Adrenal gland (tissue), 12 donors: ENCODE measurements around the gene IYD. TPM values are rescaled to one million over a fixed set of nuclear protein-coding genes. Genes with fewer than 3 reads are reported as not detected.

ENCODE experiments used
- DNase-seq, 7 donors: peaks; one replicate each; pipeline ENCODE4 v3.0.0-alpha.2; 2019 to 2020
- H3K27ac ChIP-seq, 5 donors: fragments of 200-600 bp; sonication (generic) in 4 of 5; 1 replicate in 3 of 5; 2 replicates in 2 of 5; pipeline versions ENCODE4 v1.5.1 to v1.8.0; 2016 to 2020; ENCODE audit warnings: mild to moderate bottlenecking in 1 of 5
- H3K27me3 ChIP-seq: fragments of 200-600 bp; 2 replicates; pipeline ENCODE4 v1.8.0; 2021
- H3K36me3 ChIP-seq, 2 donors: fragments of 200-600 bp; replicated peaks in 1 of 2; 1 replicate in 1 of 2; 2 replicates in 1 of 2; pipeline versions ENCODE4 v1.5.1 to v1.8.0; 2018 to 2022
- H3K4me1 ChIP-seq, 2 donors: fragments of 200-600 bp; replicated peaks in 1 of 2; 1 replicate in 1 of 2; 2 replicates in 1 of 2; pipeline versions ENCODE4 v1.5.1 to v1.8.0; 2018 to 2021
- H3K4me3 ChIP-seq, 4 donors: fragments of 200-600 bp; sonication (generic) in 3 of 4; one replicate each; pipeline ENCODE4 v1.5.1; 2016 to 2018
- H3K9me3 ChIP-seq, 3 donors: fragments of 200-600 bp; sonication (generic) in 1 of 3; replicated peaks in 1 of 3; 1 replicate in 2 of 3; 2 replicates in 1 of 3; pipeline versions ENCODE4 v1.5.1 to v1.8.0; 2016 to 2021
- CTCF ChIP-seq, 6 experiments: fragments of 450-650 bp in 4 of 6; fragments of 200-600 bp in 2 of 6; sonication (generic) in 1 of 6; IDR thresholded peaks; 1 replicate in 5 of 6; 2 replicates in 1 of 6; pipeline versions ENCODE4 v1.5.1 to v1.8.0; 2016 to 2021; ENCODE audit warnings: antibody characterized with exemption in 6 of 6, mild to moderate bottlenecking in 2 of 6, moderate library complexity in 1 of 6
- POLR2A ChIP-seq, 2 donors: fragments of 450-650 bp; IDR thresholded peaks; one replicate each; pipeline ENCODE4 v1.6.1; 2017; ENCODE audit warnings: antibody characterized with exemption in 2 of 2, mild to moderate bottlenecking in 2 of 2, moderate library complexity in 1 of 2
- WGBS, 4 donors: extraction: QIAGEN DNeasy Blood & Tissue Kit in 2 of 4; methylation state at CpG; one replicate each; pipeline versions ENCODE4 v1.1.5 to v1.1.7; 2013 to 2017; 5-methylcytosine and 5-hydroxymethylcytosine counted together
- intact Hi-C, 2 donors: fragments of 100-400 bp; cut with DNase I; formaldehyde crosslinking; loops; one replicate each; pipeline versions ENCODE4 v1.14.1 to v1.15.0; 2022 to 2023
- polyA plus RNA-seq, 3 donors: library from polyadenylated mRNA; stranded (reverse); fragments of 200-250 nt in 2 of 3; fragments of 350-450 nt in 1 of 3; fragmentation: Illumina TruSeq in 1 of 3; extraction: RNeasy Lipid Tissue Mini Kit (QIAGEN cat#74804) in 1 of 3; gene quantifications; one replicate each; pipeline ENCODE4 v1.2.3, GENCODE V29; 2013 to 2014
- small RNA-seq, 2 donors: library from RNA; depleted of rRNA; stranded (forward); fragments of <200 nt; gene quantifications; one replicate each; pipeline ENCODE3, GENCODE V24; 2016
- total RNA-seq, 9 donors: library from RNA; depleted of rRNA in 4 of 9; stranded (reverse); fragments of >200 nt in 4 of 9; fragments of 120-200 nt in 1 of 9; fragmentation: NEBNext Ultra II Directional in 1 of 9; extraction: Animal tissue kit (Norgen Biotek cat#: 25700) in 1 of 9; gene quantifications; one replicate each; pipeline versions ENCODE4 v1.1.0 to v1.2.4, GENCODE V29; 2013 to 2023
- donor health status: healthy with polysubstance abuse.
- donor health status: Bipolar disorder and iron deficiency.
- donor health status: DM: yes; HTN: yes; CAD: no.
- donor health status: DM: no; HTN: no; CAD: no.
- donor health status: DM: no; HTN: no; CAD: no.
- donor health status: DM: yes; HTN: yes; CAD: no.

IYD gene
- total and polyA plus RNA-seq, 12 donors, result 0.04 to 0.95 TPM; not detected in 10

- no peaks in the 10 kb centered on the region for H3K9me3 ChIP-seq
- H3K27me3 ChIP-seq, result no peaks in the 10 kb centered on the region
- TF ChIP-seq CTCF (IDR thresholded peaks at IDR 0.05) (no peak), POLR2A (IDR thresholded peaks at IDR 0.05) (no peak)
- H3K4me3 ChIP-seq, result no peak overlapping the region
- intact Hi-C loops, result no loop called here
- H3K36me3 ChIP-seq, result no peaks in the 10 kb centered on the region
- no peaks in the 10 kb centered on the region for H3K4me1 ChIP-seq
- no peak for DNase-seq
- 88 to 93% (median 89%) methylated on average over 3 of the region's 3 CpGs for WGBS, 4 donors
- no peak overlapping the region for H3K27ac ChIP-seq
These were observed 82.1 kb downstream of the IYD start for GRCh38 chr6:150450918-150451317.

DNA sequence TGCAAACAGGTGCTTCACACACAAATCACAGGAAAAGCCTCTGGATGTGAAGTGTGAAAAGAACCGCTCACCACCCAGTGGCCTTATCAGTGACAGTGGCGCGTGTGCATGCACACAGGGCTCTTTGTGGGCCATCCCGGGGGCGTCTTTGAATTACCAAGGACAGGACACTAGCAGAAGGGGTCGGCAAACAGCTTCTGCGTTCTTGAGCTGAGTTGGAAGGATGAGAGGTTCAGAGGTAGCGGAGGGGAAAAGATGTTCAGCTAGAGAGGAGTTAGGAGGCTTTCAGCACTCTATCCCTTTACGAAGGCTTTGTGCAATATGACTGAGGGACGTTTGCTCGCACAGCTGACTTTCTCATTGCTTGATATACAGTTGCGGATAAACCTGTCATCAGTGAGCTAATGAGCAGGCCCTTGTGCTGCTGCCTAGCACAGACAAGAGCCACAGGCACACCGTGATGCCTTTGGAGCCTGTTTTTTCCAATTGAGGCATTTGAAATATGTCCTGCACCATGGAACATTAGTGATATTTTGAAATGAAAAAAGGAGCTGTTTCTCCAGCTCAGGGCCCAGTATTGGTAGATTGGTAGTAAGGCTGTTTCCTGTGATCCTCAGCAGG, 83.1 kb downstream of the IYD start:
- peak in 1 of 7 donors; percentile 53 for DNase-seq
- 82 to 86% (median 83%) methylated on average over 13 of the region's 13 CpGs for WGBS, 4 donors
- Histone ChIP-seq H3K9me3 (no peaks in the 10 kb centered on the region), H3K4me3 (no peak overlapping the region), H3K36me3 (no peaks in the 10 kb centered on the region), H3K4me1 (no peaks in the 10 kb centered on the region), H3K27me3 (no peaks in the 10 kb centered on the region), H3K27ac (peak overlapping the region in 2 of 5 donors; percentile 24 to 58)
- TF ChIP-seq CTCF (IDR thresholded peaks at IDR 0.05) (no peak), POLR2A (IDR thresholded peaks at IDR 0.05) (no peak)
- intact Hi-C loops, result no loop called here

- intact Hi-C loops, result no loop called here
- Histone ChIP-seq H3K4me1 (no peaks in the 10 kb centered on the region), H3K4me3 (no peak overlapping the region), H3K27ac (peak overlapping the region in 2 of 5 donors; percentile 24 to 65), H3K36me3 (no peaks in the 10 kb centered on the region), H3K9me3 (no peaks in the 10 kb centered on the region), H3K27me3 (no peaks in the 10 kb centered on the region)
- no peak for TF ChIP-seq POLR2A (IDR thresholded peaks at IDR 0.05)
- no peak for TF ChIP-seq CTCF (IDR thresholded peaks at IDR 0.05)
- 62 to 70% (median 67%) methylated on average over 18 of the region's 18 CpGs for WGBS, 4 donors
- DNase-seq, result peak; percentile 33 to 78 (median 56)
These were observed 83.8 kb downstream of the IYD start for GRCh38 chr6:150452428-150453243.

DNA sequence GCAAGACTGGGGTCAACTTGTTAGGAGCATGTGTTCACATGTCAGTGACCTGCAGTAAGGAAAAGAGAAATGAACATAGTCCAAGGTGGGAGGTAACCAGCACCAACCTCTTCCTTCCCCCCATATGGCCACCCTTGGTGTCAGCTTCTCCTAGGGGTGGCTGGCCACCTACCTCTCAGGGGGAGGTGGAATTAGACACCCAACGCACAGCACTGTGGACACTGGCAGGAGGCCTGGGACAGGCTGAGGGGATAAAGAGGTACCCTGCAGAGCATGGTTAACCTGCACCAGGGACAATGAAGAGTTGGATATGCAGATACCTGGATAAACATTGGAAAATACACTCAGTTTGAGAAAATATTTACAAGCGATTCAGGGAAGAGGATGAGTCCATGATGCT, 84.5 kb downstream of the IYD start:
- Histone ChIP-seq H3K27me3 (no peaks in the 10 kb centered on the region), H3K9me3 (no peaks in the 10 kb centered on the region), H3K4me3 (no peak overlapping the region), H3K4me1 (no peaks in the 10 kb centered on the region), H3K36me3 (no peaks in the 10 kb centered on the region), H3K27ac (peak overlapping the region in 1 of 5 donors; percentile 65)
- DNase-seq, result no peak
- intact Hi-C loops, result no loop called here
- TF ChIP-seq CTCF (IDR thresholded peaks at IDR 0.05) (no peak), POLR2A (IDR thresholded peaks at IDR 0.05) (no peak)
- 82 to 100% (median 94%) methylated on average over 2 of the region's 2 CpGs for WGBS, 4 donors

Small RNA genes lying within 50 kb of the gene (small RNA-seq; reads per million reads assigned to genes)
- 0 reads per million in 2 donors for gene RNU4-7P

Other genes with a start within 250 kb of the IYD start
- gene PPP1R14C, start 226.0 kb upstream of the IYD start, total RNA-seq, result under 1 TPM in 4 of 9 donors, not detected in 5; 0.11 to 0.27 (median 0.16) TPM
- under 1 TPM; 0.13 to 0.46 (median 0.32) TPM for gene PPP1R14C, start 226.0 kb upstream of the IYD start, polyA plus RNA-seq
- 10 to 100 TPM in 4 of 9 donors, 1 to 10 TPM in 5; 3.4 to 14.5 (median 8.4) TPM for gene PLEKHG1, start 230.9 kb downstream of the IYD start, total RNA-seq
- 1 to 10 TPM; 2.1 to 2.6 (median 2.3) TPM for gene PLEKHG1, start 230.9 kb downstream of the IYD start, polyA plus RNA-seq